BLaER1 treated with 17β-estradiol and CSF1 and Interleukin-3, amounts not matched to agents 10 nM and 100 nM (cell line): ENCODE measurements around the gene TSPAN2.
A peak's percentile ranks its signal among the peaks of the same experiment; 100 is the strongest.

Experiments
- H3K27ac ChIP-seq, 11 experiments: shearing (Covaris generic); formaldehyde crosslinking; 2 replicates each; pipeline ENCODE4 v1.8.1; 2022
- H3K27me3 ChIP-seq, 11 experiments: shearing (Covaris generic); formaldehyde crosslinking; 2 replicates each; pipeline ENCODE4 v1.8.1; 2022
- H3K36me3 ChIP-seq, 11 experiments: shearing (Covaris generic); formaldehyde crosslinking; 2 replicates each; pipeline ENCODE4 v1.8.1; 2022
- H3K4me1 ChIP-seq, 10 experiments: shearing (Covaris generic); formaldehyde crosslinking; 2 replicates each; pipeline ENCODE4 v1.8.1; 2022
- H3K4me2 ChIP-seq, 11 experiments: shearing (Covaris generic); formaldehyde crosslinking; 2 replicates each; pipeline ENCODE4 v1.8.1; 2022
- H3K4me3 ChIP-seq, 10 experiments: shearing (Covaris generic); formaldehyde crosslinking; 2 replicates each; pipeline ENCODE4 v1.8.1; 2022
- H3K9ac ChIP-seq, 11 experiments: shearing (Covaris generic); formaldehyde crosslinking; 2 replicates each; pipeline ENCODE4 v1.8.1; 2022
- H3K9me3 ChIP-seq, 11 experiments: shearing (Covaris generic); formaldehyde crosslinking; replicated peaks in 1 of 11; 2 replicates each; pipeline ENCODE4 v1.8.1; 2022
- H4K20me1 ChIP-seq, 11 experiments: shearing (Covaris generic); formaldehyde crosslinking; 2 replicates each; pipeline ENCODE4 v1.8.1; 2022
- Cebpa-rat ChIP-seq, 11 experiments: shearing (Covaris generic); IDR thresholded peaks; 2 replicates each; pipeline ENCODE4 v1.8.1; 2022

TSPAN2 gene

DNA sequence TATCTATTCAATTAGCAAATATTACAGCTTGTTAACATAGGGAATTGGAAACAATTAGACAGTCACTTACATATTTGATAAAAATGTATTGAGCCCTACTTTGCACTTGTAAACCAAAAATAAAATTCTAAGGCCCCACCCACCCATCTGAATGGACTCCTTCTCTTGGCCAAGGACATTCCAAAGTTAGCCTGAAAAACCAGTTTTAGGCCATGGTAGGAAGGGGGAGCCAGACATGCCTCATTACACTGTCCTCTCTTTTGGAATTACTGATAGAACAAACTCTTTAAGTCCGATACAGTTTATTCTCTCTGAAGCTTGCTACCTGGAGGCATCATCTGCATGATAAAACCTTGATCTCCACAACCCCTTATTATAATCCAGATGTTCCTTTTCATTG lies 28.0 kb upstream of the TSPAN2 start:
- Histone ChIP-seq H3K27ac (no peak overlapping the region), H3K4me3 (no peak overlapping the region), H4K20me1 (no peaks in the 10 kb centered on the region), H3K4me2 (peak overlapping the region in 2 of 11 experiments; percentile 10 to 18; a peak in 2 of 22 replicates), H3K9ac (no peak overlapping the region), H3K27me3 (no peaks in the 10 kb centered on the region), H3K4me1 (peaks cover 0 to 28% (median 10%) of the 10 kb centered on the region in 10 experiments; a peak in 15 of 20 replicates), H3K9me3 (peaks cover 29 to 39% (median 37%) of the 10 kb centered on the region in 11 experiments), H3K36me3 (no peaks in the 10 kb centered on the region)
- TF ChIP-seq Cebpa-rat (IDR thresholded peaks at IDR 0.05): no peak

DNA sequence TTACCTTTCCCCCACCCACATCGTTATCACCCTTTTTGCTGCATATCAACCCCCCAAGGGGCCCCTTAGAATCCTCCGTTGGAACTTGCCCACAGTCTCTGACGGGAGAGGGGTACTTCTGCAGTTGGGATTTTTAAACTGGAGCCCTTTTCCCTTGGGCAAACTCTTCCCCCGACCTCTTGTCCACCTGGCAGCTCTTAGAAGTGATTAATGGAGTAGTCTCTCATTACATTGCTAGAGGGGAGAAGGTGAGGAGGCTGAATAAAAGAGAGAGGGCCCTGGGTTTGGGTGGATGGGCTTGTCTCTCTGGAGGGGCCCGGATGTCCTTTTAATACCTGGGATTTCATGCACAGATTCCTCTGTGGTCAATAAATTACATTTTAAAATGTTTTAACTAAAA lies 27.2 kb upstream of the TSPAN2 start:
- no peaks in the 10 kb centered on the region for H3K36me3 ChIP-seq
- H3K4me2 ChIP-seq: no peak overlapping the region
- no peak overlapping the region for H3K9ac ChIP-seq
- H3K9me3 ChIP-seq: peaks cover 21 to 31% (median 29%) of the 10 kb centered on the region in 11 experiments
- no peaks in the 10 kb centered on the region for H3K27me3 ChIP-seq
- peaks cover 0 to 28% (median 10%) of the 10 kb centered on the region in 10 experiments; a peak in 15 of 20 replicates for H3K4me1 ChIP-seq
- no peak overlapping the region for H3K4me3 ChIP-seq
- no peaks in the 10 kb centered on the region for H4K20me1 ChIP-seq
- TF ChIP-seq Cebpa-rat (IDR thresholded peaks at IDR 0.05): no peak
- no peak overlapping the region for H3K27ac ChIP-seq

DNA sequence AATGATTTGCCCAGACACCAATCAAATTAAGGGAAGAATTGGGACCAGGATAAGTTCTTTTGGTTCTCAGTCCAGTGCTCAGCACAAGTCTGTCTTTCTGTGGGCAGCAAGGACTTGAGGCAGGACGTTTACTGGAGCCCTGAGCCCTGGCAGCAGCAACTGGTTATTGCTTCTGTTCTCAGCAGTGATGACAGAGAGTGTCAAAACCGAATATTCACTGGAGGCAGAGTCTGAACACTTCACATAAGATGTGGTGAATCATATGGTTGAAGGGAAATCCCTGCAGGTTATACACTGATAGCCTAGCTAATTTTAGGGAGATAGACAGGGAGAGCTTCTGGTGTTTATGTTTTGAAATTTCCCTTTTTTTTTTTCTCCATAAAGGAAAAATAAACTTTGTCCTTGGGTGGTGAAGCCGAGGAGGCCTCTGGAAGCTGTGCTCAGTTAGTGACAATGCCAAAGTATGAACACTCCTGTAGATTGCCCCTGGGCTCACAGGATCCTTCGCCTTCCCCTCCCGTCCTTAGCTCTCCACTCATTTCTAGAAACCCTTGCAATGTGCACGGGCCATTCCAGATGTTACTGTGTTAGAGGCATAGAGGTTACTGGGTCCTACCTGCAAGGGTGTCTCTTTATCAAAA lies 26.3 kb upstream of the TSPAN2 start:
- Histone ChIP-seq H3K9me3 (peaks cover 12 to 22% (median 20%) of the 10 kb centered on the region in 11 experiments), H3K4me2 (peak overlapping the region in 7 of 11 experiments; percentile 5 to 59 (median 26); a peak in 10 of 22 replicates), H3K36me3 (no peaks in the 10 kb centered on the region), H3K4me3 (no peak overlapping the region), H3K4me1 (peaks cover 0 to 28% (median 10%) of the 10 kb centered on the region in 10 experiments; a peak in 15 of 20 replicates), H4K20me1 (no peaks in the 10 kb centered on the region), H3K27ac (no peak overlapping the region), H3K27me3 (no peaks in the 10 kb centered on the region), H3K9ac (peak overlapping the region in 1 of 11 experiments; percentile 10; a peak in 2 of 22 replicates)
- TF ChIP-seq Cebpa-rat (IDR thresholded peaks at IDR 0.05): no peak

DNA sequence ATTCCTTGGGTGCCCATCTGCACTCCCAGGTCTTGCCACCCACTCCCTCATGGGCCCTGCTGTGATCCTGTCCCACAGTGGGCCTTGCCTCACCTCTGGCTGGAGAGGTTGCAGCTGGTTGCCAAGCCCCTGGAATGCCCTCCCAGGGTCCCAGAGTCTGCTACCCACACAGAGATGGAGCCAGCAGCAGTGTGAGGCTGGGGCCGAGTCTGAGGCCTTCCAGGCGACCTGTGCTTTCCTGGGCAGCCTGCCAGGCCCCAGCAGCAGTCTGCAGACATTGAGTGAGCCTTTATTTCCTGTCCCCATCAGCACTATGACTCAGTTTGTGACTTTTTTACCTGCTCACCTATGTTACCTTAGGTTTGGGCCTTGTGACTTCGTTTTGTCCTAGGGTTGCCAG lies 25.0 kb upstream of the TSPAN2 start:
- H3K9me3 ChIP-seq: peaks cover 1 to 10% (median 7%) of the 10 kb centered on the region in 11 experiments; a peak in 15 of 22 replicates
- no peak overlapping the region for H3K4me3 ChIP-seq
- no peaks in the 10 kb centered on the region for H4K20me1 ChIP-seq
- no peaks in the 10 kb centered on the region for H3K27me3 ChIP-seq
- peaks cover 0 to 28% (median 10%) of the 10 kb centered on the region in 10 experiments; a peak in 15 of 20 replicates for H3K4me1 ChIP-seq
- H3K4me2 ChIP-seq: no peak overlapping the region
- TF ChIP-seq Cebpa-rat (IDR thresholded peaks at IDR 0.05): no peak
- no peak overlapping the region for H3K27ac ChIP-seq
- H3K36me3 ChIP-seq: no peaks in the 10 kb centered on the region
- H3K9ac ChIP-seq: no peak overlapping the region

DNA sequence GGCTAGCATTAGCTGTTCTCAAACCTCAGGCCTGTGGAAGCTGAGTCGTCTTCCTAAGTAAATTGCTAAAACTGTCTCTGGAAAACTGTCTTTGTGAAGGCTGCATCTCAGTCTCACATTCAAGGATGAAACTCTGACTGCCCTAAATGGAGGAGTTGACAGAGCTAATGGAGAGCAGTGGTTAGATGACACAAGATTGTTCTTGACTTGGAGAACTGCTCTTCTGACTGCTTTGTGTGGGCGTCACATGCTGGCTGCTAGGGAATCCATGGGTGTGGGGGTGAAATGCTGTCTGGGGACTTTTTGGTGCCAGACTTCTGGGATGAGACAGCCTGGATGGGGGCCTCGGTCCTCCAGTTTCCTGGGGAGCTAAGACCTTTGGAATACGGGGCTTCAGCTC lies 24.5 kb upstream of the TSPAN2 start:
- no peak overlapping the region for H3K4me3 ChIP-seq
- H3K36me3 ChIP-seq: no peaks in the 10 kb centered on the region
- no peaks in the 10 kb centered on the region for H4K20me1 ChIP-seq
- H3K4me1 ChIP-seq: peaks cover 0 to 28% (median 10%) of the 10 kb centered on the region in 10 experiments; a peak in 15 of 20 replicates
- H3K4me2 ChIP-seq: no peak overlapping the region; a peak in 1 of 22 replicates
- TF ChIP-seq Cebpa-rat (IDR thresholded peaks at IDR 0.05): no peak
- no peaks in the 10 kb centered on the region for H3K27me3 ChIP-seq
- H3K9me3 ChIP-seq: peaks cover 0 to 7% (median 2%) of the 10 kb centered on the region in 11 experiments; a peak in 8 of 22 replicates
- H3K27ac ChIP-seq: no peak overlapping the region
- H3K9ac ChIP-seq: no peak overlapping the region

DNA sequence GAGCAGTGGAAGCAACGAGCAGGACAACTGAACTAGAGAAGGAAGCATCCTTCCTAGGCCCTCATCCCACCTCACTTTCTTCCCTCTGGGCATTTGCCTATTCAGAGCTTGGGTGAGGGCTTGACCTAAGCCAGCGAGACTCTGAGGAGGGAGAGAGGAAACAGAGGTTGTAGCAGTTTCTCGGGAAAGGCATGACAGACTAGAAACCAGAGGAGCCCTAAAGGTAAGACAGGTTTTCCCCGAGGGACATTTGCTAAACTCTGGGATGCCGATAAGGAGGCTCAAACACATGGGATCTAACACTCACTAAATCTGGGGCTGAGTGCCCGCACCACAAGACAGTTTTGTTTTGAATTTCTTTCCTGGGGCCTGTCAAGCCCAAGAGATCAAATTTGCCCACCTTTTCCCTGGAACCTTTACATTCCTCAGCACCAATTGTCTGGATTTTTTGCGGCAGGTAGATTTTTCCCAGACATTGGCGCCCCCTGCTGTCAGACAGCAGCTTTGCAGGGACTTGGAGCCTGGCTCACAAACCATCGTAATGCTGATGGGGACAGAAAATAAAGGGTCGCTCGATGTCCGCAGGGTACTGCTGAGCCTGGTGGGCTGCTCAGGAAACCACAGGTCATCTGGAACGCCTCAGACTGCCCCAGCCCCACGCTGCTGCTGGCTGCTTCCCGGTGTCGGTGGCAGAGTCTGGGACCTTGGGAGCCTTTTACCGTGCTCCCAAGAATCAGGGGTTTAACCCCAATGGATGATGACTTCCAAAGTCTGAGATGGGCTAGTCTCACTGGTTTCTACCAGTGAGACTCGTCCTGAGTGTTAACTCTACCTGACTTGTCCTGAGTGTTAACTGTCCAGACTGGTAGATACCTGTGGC lies 23.4 kb upstream of the TSPAN2 start:
- no peak overlapping the region for H3K9ac ChIP-seq
- H4K20me1 ChIP-seq: no peaks in the 10 kb centered on the region
- peak overlapping the region in 4 of 11 experiments; percentile 12 to 35 (median 26); a peak in 2 of 22 replicates for H3K4me2 ChIP-seq
- no peak for TF ChIP-seq Cebpa-rat (IDR thresholded peaks at IDR 0.05)
- no peak overlapping the region for H3K27ac ChIP-seq
- H3K27me3 ChIP-seq: no peaks in the 10 kb centered on the region
- peaks cover 4 to 27% (median 11%) of the 10 kb centered on the region in 10 experiments; a peak in 16 of 20 replicates for H3K4me1 ChIP-seq
- H3K36me3 ChIP-seq: no peaks in the 10 kb centered on the region
- H3K4me3 ChIP-seq: no peak overlapping the region
- H3K9me3 ChIP-seq: peaks cover 0 to 7% (median 0%) of the 10 kb centered on the region in 11 experiments; a peak in 1 of 22 replicates

DNA sequence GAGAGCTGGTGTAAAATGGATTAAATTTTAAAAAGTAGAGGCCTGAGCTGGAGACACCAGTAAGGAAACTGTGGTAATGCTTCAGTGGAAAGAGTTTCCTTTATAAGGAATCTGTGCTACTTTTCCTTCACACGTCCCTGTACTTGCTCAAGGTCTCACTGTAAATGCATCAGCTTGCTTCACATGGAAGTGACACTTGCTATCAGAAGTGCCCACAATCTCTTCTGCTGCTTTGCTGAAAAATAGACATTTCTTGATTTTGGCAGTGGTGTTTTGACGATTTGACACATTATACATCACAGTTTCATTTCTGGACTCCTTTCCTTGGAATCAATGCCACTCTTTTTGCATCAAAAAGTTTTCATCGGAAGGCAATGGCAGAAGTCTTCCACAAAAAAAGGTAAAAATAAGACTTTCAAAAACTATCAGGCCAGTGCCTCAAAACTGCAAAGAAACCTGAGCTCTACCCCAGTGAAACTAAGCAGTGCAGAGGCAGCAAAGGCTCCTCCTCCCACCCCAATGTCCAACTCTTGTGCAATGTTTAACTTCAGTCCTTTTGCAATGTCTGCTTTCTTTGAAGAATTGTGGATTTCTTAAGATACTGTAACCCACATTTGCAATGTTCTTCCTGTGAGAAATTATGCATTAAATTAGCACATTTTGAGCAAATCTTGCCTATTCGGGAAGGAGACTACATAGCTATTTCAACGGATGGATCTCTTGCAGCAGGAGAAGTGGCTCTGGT lies 18.4 kb upstream of the TSPAN2 start:
- Histone ChIP-seq H3K4me2 (peak overlapping the region in 3 of 11 experiments; percentile 1 to 25 (median 14); a peak in 1 of 22 replicates), H3K27ac (no peak overlapping the region), H3K27me3 (no peaks in the 10 kb centered on the region)

DNA sequence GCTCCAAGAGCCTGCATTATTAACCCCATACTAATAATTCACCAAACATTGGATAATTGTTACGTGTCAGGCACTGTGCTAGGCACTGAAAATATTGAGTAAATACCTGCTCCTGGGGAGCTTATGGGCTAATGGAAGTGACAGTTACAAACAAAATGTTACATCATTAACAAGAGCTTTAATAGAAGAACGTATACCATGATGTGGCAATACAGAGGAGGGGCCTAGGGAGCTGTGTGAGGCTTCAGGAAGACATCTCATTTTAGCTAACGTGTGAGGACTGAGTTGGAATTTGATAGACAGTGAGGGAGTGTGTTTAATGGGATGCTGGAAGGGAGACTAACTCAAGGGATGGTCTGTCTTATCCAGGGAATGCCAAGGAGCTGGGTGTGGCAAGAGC lies 16.5 kb upstream of the TSPAN2 start:
- H3K4me3 ChIP-seq: no peak overlapping the region
- TF ChIP-seq Cebpa-rat (IDR thresholded peaks at IDR 0.05): no peak
- H3K9me3 ChIP-seq: peaks cover 0 to 7% (median 0%) of the 10 kb centered on the region in 11 experiments; a peak in 1 of 22 replicates

More for the DNA sequence above, 18.4 kb upstream of the TSPAN2 start:
- H3K9me3 ChIP-seq: peaks cover 0 to 7% (median 0%) of the 10 kb centered on the region in 11 experiments; a peak in 1 of 22 replicates
- H3K36me3 ChIP-seq: no peaks in the 10 kb centered on the region
- H3K4me1 ChIP-seq: peaks cover 0 to 10% (median 2%) of the 10 kb centered on the region in 10 experiments; a peak in 9 of 20 replicates
- TF ChIP-seq Cebpa-rat (IDR thresholded peaks at IDR 0.05): peak in 2 of 11 experiments; percentile 29 to 60; a peak in 4 of 22 replicates
- no peak overlapping the region for H3K4me3 ChIP-seq
- H4K20me1 ChIP-seq: no peaks in the 10 kb centered on the region
- H3K9ac ChIP-seq: no peak overlapping the region

More for the DNA sequence above, 16.5 kb upstream of the TSPAN2 start:
- no peak overlapping the region for H3K4me2 ChIP-seq
- no peaks in the 10 kb centered on the region for H4K20me1 ChIP-seq
- no peaks in the 10 kb centered on the region for H3K36me3 ChIP-seq
- H3K4me1 ChIP-seq: peaks cover 0 to 10% (median 4%) of the 10 kb centered on the region in 10 experiments; a peak in 11 of 20 replicates
- H3K27ac ChIP-seq: no peak overlapping the region
- no peaks in the 10 kb centered on the region for H3K27me3 ChIP-seq
- no peak overlapping the region for H3K9ac ChIP-seq
